CD4-positive, alpha-beta T cell treated with Interleukin-1 beta for 1 hour (primary cell): ENCODE results near the gene TMEM170B.
"Not testable (repeated sequence)": the region's sequence is repeated elsewhere in the genome, so short reads cannot be mapped to it uniquely, and the experiment has no call there.

Experiments
- DNase-seq, 2 donors: peaks; one replicate each; pipeline ENCODE4 v3.0.0-alpha.2; 2020 to 2022

TMEM170B gene

DNA sequence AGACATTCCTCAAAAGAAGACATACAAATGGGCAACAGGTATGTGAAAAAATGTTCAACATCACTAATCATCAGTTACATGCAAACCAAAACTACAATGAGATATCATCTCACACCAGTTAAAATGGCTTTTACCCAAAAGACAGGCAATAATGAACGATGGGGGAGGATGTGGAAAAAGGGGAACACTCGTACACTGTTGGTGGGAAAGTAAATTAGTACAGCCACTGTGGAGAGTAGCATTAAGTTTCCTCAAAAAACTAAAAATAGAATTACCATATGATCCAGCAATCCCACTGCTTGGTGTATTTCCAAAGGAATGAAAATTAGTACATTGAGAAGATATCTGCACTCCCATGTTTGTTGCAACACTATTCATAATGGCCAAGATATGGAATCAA lies 8.6 kb upstream of the TMEM170B start:
- no peak for DNase-seq

- DNase-seq: no peak
Measured at GRCh38 chr6:11532097-11532496, 5.5 kb upstream of the TMEM170B start.

DNA sequence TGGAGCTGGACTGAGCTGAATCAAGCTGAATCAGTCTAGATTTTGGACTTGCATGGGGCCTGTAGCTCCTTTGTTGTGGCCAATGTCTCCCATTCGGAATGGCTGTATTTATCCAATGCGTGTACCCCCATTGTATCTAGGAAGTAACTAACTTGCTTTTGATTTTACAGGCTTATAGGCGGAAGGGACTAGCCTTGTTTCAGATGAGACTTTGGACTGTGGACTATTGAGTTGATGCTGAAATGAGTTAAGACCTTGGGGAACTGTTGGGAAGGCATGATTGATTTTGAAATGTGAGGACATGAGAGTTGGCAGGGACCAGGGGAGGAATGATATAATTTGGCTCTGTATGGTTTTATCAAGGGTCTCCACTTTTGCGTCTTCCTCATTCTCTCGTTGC lies 3.0 kb upstream of the TMEM170B start:
- no peak for DNase-seq

- no peak for DNase-seq
Measured at GRCh38 chr6:11535801-11536230, 1.7 kb upstream of the TMEM170B start.

GRCh38 chr6:11536795-11537194 lies 754 bp upstream of the TMEM170B start:
- DNase-seq: no peak

GRCh38 chr6:11538052-11538818 lies 686 bp downstream of the TMEM170B start:
- DNase-seq: peak; percentile 11 to 16

DNA sequence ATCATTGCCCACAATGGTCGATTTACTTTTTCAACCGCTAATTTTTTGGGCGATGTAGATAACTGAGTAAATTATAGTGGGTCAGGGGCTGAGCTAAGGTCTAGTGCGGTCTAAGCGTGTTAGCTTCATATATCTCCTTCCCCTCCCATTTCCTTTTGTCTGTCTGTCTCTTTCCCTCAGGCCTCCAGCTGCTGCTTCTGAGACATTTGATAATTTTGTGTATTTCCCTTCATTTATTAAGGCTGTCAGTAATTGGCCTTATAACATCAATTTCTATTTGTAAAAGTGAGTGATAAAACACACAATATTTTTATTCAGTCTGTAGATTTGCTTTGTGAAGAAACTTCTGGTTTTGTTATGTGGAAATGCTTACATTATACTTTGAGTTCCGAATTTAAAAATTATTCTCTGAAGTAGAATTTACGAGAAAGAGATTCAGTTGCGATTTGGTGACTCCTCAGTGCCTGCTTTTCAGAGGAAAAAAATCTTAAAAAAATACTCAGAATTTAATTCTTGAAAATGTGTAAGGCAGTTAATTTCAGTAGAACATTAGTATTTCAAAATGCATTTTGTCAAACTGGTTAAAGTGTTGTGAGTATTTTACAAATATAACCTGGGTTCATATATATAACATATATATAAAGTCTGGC lies 1.4 kb downstream of the TMEM170B start:
- no peak for DNase-seq

DNA sequence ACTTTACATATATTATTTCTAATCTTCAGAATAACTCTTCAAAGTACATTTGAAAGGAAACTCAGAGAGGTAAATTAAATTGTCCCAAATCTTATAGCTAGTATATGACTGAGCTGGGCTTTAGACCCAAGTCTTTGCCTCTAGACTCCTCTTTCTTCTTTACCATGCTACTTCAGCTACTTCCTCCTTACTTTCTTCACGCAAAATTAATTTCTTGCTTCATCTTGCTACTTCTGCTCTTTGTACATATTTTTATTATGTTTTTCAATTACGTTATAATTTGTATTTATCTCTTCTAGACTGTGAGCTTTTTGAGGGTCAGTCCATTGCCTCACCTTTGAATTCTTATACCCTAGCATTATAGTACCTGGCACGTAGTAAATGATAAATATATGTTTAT lies 5.3 kb downstream of the TMEM170B start:
- DNase-seq: no peak

DNA sequence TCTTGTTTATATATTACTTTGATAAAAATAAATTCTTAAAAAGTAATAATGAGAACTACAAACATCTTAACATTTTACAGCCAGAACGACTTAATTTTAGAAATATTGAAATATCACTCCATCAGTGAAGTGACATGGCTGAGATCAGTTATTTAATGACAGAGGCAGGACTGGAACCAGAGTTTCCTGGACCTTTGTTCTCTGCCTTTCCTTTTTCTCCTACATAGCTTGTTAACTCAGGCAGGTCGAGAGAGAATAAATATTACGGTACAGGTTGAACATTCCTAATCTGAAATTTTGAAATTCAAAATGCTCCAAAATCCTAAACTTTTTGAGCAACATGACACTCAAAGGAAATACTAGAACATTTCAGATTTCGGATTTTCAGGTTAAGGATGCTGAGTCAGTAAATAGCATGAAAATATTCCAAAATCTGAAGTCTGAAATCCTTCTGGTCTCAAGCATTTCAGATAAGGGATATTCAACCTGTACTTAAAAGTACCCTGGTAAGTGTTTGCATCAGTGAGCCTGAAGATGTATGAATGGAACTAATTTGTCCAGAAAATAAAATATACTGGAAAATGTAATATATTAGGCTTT lies 6.5 kb downstream of the TMEM170B start:
- DNase-seq: no peak

GRCh38 chr6:11547846-11548245 lies 10.3 kb downstream of the TMEM170B start:
- not testable (repeated sequence) for DNase-seq

- not testable (repeated sequence) for DNase-seq
Measured at GRCh38 chr6:11548578-11548977, 11.0 kb downstream of the TMEM170B start.

DNA sequence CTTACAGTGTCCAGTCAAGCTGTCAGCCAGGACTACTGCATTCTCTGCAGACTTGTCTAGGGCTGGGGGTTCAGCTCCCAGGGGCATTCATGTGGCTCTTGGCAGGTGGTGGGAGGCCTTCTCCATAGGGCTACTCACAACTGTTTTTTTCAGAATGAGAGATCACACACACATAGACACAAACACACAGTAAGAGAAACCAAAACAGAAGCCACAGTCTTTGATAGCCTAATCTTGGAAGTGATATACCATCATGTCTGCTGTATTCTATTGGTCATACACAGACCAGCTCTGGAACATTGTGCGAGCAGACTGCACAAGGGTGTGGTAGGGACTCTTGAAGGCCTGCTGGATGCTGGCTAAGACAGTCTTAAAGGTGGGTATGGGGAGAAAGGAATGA lies 13.5 kb downstream of the TMEM170B start:
- no peak for DNase-seq

DNA sequence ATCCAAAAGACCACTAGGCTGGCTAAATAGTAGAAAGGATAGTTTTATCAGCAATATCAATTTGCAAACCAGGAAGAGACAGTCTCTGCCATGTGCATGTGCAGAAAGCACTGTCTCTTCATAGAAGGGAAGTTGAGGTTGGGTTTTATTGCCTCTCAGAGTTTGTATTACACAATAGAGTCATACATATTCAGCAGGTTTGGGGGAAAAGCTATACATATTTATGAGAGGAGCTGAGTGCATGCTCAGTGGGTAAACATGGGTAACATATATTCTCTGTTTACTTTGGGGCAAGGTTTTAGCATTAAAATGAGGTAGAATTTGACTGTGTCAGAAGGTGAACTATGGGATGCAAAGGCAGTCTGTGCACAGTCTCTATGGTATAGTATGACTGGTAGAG lies 14.9 kb downstream of the TMEM170B start:
- no peak for DNase-seq

- no peak for DNase-seq
Measured at GRCh38 chr6:11553824-11554223, 16.3 kb downstream of the TMEM170B start.

GRCh38 chr6:11556309-11556708 lies 18.8 kb downstream of the TMEM170B start:
- DNase-seq: no peak

DNA sequence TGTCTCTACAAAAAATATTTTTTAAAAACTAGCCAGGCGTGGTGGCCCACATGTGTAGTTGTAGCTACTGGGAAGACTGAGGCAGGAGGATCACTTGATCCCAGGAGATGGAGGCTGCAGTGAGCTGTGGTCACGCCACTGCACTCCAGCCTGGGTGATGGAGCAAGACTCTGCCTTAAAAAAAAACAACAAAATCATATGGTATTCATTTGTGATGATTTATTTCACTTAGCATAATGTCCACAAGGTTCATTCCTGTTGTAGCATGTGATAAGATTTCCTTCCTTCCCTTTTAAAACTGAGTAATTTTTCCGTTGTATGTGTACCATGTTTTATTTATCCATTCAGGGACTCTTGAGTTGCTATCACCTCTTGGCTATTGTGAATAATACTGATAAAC lies 26.2 kb downstream of the TMEM170B start:
- DNase-seq: no peak

GRCh38 chr6:11566609-11567008 lies 29.1 kb downstream of the TMEM170B start:
- DNase-seq: no peak

- DNase-seq: no peak
Measured at GRCh38 chr6:11571073-11571472, 33.5 kb downstream of the TMEM170B start.

DNA sequence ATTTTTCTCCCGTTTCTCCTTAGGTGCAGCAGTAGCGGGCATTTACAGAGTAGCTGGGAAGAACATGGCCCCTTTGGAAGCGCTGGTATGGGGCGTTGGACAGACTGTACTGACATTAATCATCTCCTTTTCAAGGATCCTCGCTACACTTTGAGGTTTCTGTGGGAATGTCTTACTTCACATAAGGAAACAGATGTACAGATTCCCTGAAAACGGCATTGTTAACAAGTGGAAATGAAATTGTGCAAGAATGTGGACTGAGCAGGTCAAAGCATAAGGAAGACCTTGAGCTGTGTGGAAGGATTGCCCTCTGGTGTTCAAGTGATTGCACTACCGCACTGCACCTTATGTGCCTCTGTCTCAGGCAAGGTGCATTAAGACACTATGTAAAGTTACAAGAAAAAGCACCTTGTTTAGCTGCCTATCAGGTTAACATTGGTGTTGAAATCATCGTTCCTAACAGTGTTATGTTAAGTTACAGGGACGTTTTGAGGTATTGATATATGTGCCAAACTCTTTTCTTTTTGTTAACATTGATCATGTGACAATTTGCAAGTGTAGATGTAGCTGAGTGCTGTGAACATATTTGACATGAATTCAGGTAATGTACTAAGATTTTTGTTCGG lies 38.0 kb downstream of the TMEM170B start:
- DNase-seq: peak; percentile 58 to 65

DNA sequence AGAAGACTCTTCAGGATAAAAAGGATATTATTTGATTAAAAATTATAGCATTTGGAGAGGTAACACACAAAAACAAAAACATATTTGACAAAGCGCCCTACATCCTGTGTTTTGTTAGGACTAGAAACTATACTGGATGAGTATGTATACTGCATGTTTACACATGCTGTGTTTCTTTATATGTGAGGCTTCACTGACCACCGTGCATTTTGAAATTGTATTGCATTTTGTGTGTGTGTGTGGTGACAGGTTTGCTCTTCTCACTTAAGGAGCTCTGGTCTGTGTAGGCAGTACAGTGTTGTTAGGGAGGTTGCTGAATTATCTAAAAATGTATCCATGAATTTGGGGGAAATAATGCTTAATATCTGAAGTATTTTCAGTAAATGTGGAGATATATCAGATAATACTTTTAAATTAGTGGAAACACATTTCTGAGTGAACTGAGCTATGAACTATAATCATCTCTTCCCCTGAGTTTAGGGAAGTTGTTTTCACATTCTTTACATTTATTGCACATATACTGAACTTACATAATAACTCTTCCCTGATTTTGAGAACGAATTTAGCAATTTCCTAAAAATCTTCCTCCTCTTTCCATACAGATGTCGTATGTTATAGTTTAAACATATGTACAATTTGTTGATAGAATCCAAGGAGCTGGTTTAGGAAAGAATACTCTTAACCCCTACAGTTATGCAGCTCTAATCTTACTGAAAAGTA lies 43.3 kb downstream of the TMEM170B start:
- DNase-seq: no peak

- no peak for DNase-seq
Measured at GRCh38 chr6:11584244-11584643, 46.7 kb downstream of the TMEM170B start.

- DNase-seq: peak in 1 of 2 donors; percentile 17
Measured at GRCh38 chr6:11585426-11586016, 48.0 kb downstream of the TMEM170B start.

DNA sequence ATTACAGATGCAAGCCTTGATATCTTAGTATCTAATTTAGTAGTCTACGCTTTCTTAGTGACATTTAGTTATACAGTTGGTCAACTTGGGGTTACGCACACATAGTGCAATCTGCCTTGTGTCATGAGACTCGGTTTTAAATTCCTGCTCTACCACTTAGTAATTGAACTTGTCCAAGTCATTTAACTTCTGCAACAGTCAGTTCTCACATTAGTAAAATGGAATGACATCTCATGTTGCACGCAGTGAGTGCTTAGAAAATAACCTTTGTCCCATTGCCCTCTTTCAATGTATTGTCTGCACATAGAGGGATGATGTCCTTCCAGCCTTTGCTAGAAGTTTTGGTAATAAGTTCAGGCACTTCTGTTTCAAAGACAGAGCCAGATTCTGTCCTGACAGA lies 48.6 kb downstream of the TMEM170B start:
- no peak for DNase-seq
